Skeletal muscle tissue (tissue), 4 donors: ENCODE data around the gene MPZL1. TPM values are rescaled to one million over a fixed set of nuclear protein-coding genes. Genes with fewer than 3 reads are reported as not detected.

Experiments
- H3K27ac ChIP-seq: one replicate; pipeline ENCODE4 v1.7.0; 2013; ENCODE audit warnings: mild to moderate bottlenecking, low read depth, low read length, inconsistent platforms
- H3K27me3 ChIP-seq, 3 donors: one replicate each; pipeline ENCODE4 v1.7.0; 2013; ENCODE audit warnings: low read length in 3 of 3; ENCODE audit not compliant: control insufficient read depth in 3 of 3, insufficient read depth in 3 of 3
- H3K36me3 ChIP-seq, 3 donors: one replicate each; pipeline ENCODE4 v1.7.0; 2013; ENCODE audit warnings: low read length in 3 of 3; ENCODE audit not compliant: control insufficient read depth in 3 of 3, insufficient read depth in 3 of 3
- H3K4me1 ChIP-seq, 3 donors: one replicate each; pipeline ENCODE4 v1.7.0; 2013; ENCODE audit warnings: low read length in 3 of 3, mild to moderate bottlenecking in 3 of 3; ENCODE audit not compliant: control insufficient read depth in 3 of 3, insufficient read depth in 3 of 3
- H3K4me3 ChIP-seq, 3 donors: one replicate each; pipeline ENCODE4 v1.7.0; 2013; ENCODE audit warnings: low read length in 3 of 3
- H3K9ac ChIP-seq, 3 donors: one replicate each; pipeline ENCODE4 v1.7.0; 2013; ENCODE audit warnings: low read length in 3 of 3, mild to moderate bottlenecking in 3 of 3, moderate library complexity in 2 of 3, low read depth in 1 of 3
- H3K9me3 ChIP-seq, 3 donors: one replicate each; pipeline ENCODE4 v1.7.0; 2013; ENCODE audit warnings: low read length in 3 of 3; ENCODE audit not compliant: control insufficient read depth in 3 of 3
- total RNA-seq: library from RNA; depleted of rRNA; stranded (reverse); fragments of >200 nt; gene quantifications from one replicate; pipeline ENCODE4 v1.2.3, GENCODE V29; 2014
- donor health status: Osteomylitis.

MPZL1 gene
- total RNA-seq, 1 donor from 2014 or later = 41.8 TPM

GRCh38 chr1:167812972-167813371 is 91.2 kb downstream of the MPZL1 start:
- Histone ChIP-seq H3K9me3 (peaks cover 0 to 4% (median 3%) of the 10 kb centered on the region in 3 donors), H3K27ac (no peak overlapping the region), H3K9ac (no peak overlapping the region), H3K4me3 (no peak overlapping the region), H3K27me3 (no peaks in the 10 kb centered on the region), H3K36me3 (no peaks in the 10 kb centered on the region), H3K4me1 (no peaks in the 10 kb centered on the region)

DNA sequence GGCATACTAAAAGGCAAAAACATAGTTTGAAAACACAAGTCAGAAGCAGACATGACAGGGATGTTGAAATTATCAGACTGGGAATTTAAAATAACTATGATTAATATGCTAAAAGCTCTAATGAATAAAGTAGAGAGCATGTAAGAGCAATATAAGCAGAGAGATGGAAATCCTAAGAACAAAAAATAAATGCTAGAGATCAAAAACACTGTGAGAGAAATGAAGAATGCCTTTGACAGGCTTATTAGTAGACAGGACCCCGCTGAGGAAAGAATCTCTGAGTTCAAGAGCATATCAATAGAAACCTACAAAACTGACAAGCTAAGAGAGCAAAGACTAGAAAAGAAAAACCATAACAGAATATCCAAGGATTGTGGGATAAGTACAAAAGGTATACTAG is 93.9 kb downstream of the MPZL1 start:
- peaks cover 0 to 4% (median 3%) of the 10 kb centered on the region in 3 donors for H3K9me3 ChIP-seq
- no peak overlapping the region for H3K4me3 ChIP-seq
- no peak overlapping the region for H3K9ac ChIP-seq
- no peaks in the 10 kb centered on the region for H3K27me3 ChIP-seq
- no peaks in the 10 kb centered on the region for H3K36me3 ChIP-seq
- peaks cover 0 to 3% (median 0%) of the 10 kb centered on the region in 3 donors for H3K4me1 ChIP-seq
- H3K27ac ChIP-seq = no peak overlapping the region

DNA sequence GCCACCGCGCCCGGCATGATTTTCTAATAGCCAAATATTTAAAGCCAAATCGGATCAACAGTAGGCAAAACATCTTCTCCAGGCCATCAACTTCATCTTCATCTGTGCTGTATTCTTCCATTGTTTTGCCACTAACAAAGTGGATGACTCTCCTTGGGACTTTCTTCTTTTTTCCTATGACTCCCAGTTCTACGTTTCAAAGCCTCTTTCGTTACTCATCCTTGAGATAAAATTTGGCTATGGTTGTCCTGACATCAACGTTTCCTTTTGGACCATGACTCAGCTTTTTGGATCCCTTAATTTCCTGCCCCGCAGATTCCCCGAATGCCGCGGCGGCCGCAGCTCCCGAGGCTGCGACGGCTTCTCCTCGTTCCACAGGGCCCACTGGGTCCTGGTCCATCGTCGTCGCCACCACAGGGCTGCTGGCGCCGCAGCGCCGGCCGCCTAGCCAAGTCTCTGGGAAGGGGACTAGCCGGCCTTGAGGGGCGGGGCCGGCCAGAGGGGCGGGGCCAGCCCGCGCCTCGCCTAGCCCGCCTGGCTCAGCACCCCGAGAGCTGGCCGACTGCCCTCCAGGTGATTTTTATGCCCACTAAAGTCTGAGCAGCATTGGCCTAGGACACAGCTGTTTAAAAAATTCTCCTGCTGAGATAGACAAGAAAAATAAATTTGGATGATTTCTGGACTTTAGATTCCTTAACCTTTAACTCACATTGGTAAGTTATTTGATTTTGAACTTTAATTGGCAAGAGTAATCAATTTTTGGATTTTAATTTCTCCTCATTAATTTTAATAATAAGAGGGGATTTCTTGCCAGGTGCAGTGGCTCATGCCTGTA is 98.3 kb downstream of the MPZL1 start:
- peak overlapping the region; percentile 28 to 60 (median 30) for H3K9ac ChIP-seq
- peaks cover 0 to 4% (median 0%) of the 10 kb centered on the region in 3 donors for H3K4me1 ChIP-seq
- H3K27ac ChIP-seq = peak overlapping the region; percentile 79
- no peaks in the 10 kb centered on the region for H3K36me3 ChIP-seq
- H3K27me3 ChIP-seq = no peaks in the 10 kb centered on the region
- H3K4me3 ChIP-seq = peak overlapping the region; percentile 11 to 65 (median 63)
- peaks cover 0 to 3% (median 3%) of the 10 kb centered on the region in 3 donors for H3K9me3 ChIP-seq

DNA sequence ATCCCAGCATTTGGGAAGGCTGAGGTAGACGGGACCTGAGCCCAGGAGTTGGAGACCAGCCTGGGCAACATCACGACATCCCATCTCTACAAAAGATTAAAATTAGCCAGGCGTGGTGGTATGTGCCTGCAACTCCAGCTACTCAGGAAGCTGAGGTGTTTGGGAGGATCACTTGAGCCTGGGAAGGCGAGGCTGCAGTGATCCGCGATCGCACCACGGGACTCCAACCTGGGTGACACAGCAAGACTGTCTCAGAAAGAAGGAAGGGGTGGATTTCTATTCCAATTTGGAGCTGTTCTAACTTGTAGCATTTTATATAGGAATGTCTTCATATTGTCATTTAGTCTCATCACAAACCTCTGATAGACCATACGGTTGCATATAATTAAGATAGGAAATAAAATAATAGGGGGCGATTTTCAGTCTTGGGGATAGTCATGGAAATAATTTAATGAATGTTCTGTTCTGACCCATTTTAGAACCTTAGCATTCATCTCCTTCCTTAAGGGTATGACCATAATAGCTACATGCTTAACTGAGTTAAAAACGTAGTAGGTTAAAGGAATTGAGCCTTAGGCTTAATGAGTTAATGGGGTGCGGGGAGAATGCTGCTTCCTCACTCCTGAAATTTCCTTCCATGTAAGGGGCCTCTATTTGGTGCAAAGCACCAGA is 99.0 kb downstream of the MPZL1 start:
- Histone ChIP-seq H3K4me1 (peaks cover 0 to 4% (median 0%) of the 10 kb centered on the region in 3 donors), H3K27ac (peak overlapping the region; percentile 79), H3K4me3 (peak overlapping the region in 1 of 3 donors; percentile 63)

GRCh38 chr1:167821356-167821685 is 99.5 kb downstream of the MPZL1 start:
- no peaks in the 10 kb centered on the region for H3K27me3 ChIP-seq
- H3K9ac ChIP-seq = no peak overlapping the region
- H3K27ac ChIP-seq = no peak overlapping the region
- peaks cover 0 to 4% (median 0%) of the 10 kb centered on the region in 3 donors for H3K4me1 ChIP-seq
- H3K9me3 ChIP-seq = no peaks in the 10 kb centered on the region
- no peak overlapping the region for H3K4me3 ChIP-seq
- H3K36me3 ChIP-seq = no peaks in the 10 kb centered on the region

More for the DNA sequence above, 99.0 kb downstream of the MPZL1 start:
- H3K36me3 ChIP-seq = no peaks in the 10 kb centered on the region
- H3K9me3 ChIP-seq = no peaks in the 10 kb centered on the region
- no peaks in the 10 kb centered on the region for H3K27me3 ChIP-seq
- H3K9ac ChIP-seq = peak overlapping the region in 2 of 3 donors; percentile 28 to 60

GRCh38 chr1:167821969-167822685 is 100.3 kb downstream of the MPZL1 start:
- Histone ChIP-seq H3K4me3 (no peak overlapping the region), H3K27me3 (no peaks in the 10 kb centered on the region), H3K9me3 (no peaks in the 10 kb centered on the region), H3K27ac (no peak overlapping the region), H3K9ac (no peak overlapping the region), H3K4me1 (peaks cover 0 to 4% (median 0%) of the 10 kb centered on the region in 3 donors), H3K36me3 (no peaks in the 10 kb centered on the region)

DNA sequence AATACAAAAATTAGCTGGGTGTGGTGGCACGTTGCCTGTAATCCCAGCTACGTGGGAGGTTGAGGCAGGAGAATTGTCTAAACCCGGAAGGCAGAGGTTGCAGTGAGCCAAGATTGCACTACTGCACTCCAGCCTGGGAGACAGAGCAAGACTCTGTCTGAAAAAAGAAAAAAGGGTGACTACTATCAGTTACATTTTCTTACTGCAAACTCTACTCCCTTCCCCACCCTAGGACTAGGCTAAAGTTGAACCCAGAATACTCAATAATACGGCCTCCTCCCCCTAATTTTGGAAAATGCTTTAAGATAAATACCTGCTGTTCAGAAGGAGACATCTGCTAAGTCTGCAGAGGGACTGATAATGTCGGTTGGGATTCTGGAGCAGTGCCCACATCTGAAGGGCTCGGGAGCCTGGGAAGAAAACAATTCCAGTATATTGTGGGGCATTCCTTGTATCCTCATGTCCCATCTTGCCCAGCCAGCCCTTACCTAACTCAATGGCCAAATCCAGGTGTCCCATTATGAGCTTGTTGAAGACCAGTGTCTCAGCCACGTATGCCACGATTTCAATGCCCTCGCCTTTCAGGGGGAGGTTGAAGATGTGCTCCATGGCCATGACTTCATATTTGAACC is 102.5 kb downstream of the MPZL1 start:
- no peaks in the 10 kb centered on the region for H3K9me3 ChIP-seq
- H3K27ac ChIP-seq = no peak overlapping the region
- H3K27me3 ChIP-seq = no peaks in the 10 kb centered on the region
- no peak overlapping the region for H3K9ac ChIP-seq
- H3K36me3 ChIP-seq = no peaks in the 10 kb centered on the region
- H3K4me1 ChIP-seq = peaks cover 0 to 4% (median 0%) of the 10 kb centered on the region in 3 donors
- H3K4me3 ChIP-seq = no peak overlapping the region

GRCh38 chr1:167825419-167826079 is 103.8 kb downstream of the MPZL1 start:
- H3K27ac ChIP-seq = no peak overlapping the region
- no peaks in the 10 kb centered on the region for H3K27me3 ChIP-seq
- no peaks in the 10 kb centered on the region for H3K36me3 ChIP-seq
- H3K4me1 ChIP-seq = peaks cover 0 to 2% (median 0%) of the 10 kb centered on the region in 3 donors
- no peaks in the 10 kb centered on the region for H3K9me3 ChIP-seq
- no peak overlapping the region for H3K4me3 ChIP-seq
- no peak overlapping the region for H3K9ac ChIP-seq

DNA sequence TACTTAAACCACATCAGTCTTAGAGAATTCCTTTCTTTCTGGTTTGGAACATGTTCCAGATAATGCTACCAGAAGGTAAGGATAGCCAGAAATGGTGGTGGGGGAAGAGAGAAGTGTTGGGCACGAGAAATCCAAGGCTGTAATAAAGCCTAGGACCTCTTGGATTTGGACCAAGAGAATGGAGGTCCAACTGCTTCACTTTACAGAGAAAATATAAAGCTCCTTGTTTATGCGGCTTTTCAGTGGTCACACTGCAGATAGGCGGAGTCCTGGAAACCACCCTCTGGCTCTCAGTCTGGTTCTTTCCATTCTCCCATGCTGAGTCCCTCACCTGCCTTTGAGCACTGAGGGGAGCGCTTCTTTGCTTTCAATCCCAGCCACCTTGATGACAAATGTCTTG is 104.3 kb downstream of the MPZL1 start:
- Histone ChIP-seq H3K27me3 (no peaks in the 10 kb centered on the region), H3K36me3 (no peaks in the 10 kb centered on the region), H3K4me1 (no peaks in the 10 kb centered on the region), H3K4me3 (no peak overlapping the region), H3K9me3 (no peaks in the 10 kb centered on the region), H3K9ac (no peak overlapping the region), H3K27ac (no peak overlapping the region)
